A549 treated with Mapracorat at 1 μM for 4 hours (cell line): ENCODE results near the gene TOPBP1. TPM values are rescaled to one million over a fixed set of nuclear protein-coding genes. Genes with fewer than 3 reads are reported as not detected.

Experiments
- total RNA-seq: library from RNA; stranded (reverse); fragments of 200-300 nt; extraction: Qiagen RNA extraction; gene quantifications from 5 replicates; pipeline ENCODE4 v1.2.3, GENCODE V29; 2022

The TOPBP1 gene
- total RNA-seq = 19.3 to 24.9 TPM (median 23.5 TPM) in 5 replicates

DNA sequence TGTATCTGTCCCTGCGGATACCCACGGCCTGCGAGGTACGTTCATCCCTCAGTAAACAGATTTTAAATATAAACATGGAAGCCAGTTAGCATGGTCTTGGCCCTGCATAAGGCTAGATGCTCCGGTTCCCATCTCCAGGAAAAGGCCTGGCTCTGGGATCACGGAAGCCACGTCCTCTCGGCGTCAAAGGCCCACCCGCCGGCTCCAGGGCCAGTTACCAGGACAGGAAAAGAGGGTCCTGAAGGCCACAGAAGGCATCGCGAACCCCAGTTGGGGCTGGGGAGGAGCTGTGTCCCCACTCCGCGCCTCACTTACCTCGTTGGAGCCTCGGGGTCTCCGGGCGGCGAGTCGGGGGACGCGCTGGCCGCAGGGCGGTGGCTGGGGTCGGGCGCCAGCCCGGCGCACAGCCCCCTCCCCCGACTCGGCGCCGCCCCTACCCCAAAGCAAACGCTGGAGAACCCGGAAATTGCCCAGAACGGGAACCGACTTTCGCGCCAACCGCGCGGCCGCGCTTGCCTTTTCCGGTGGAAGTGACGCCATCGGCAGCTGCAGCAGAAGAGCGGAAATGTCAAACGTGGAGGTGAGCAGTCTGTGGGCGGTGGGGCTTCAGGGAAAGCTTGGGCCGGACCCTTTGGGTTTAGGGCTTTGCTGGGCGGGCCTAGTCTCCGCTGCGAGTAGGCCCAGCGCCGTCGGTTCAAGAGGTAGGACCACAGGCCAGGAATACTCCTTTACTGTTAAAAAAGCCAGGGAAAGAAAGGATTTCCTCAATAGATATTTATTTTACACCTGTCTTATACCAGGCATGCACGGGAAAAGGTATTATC lies at the start of gene TOPBP1:
Gene TOPBP1, minus strand, starts transcription at position 488 of the 824 bp plus-strand sequence. CDS start 814 bp downstream, outside the sequence.

DNA sequence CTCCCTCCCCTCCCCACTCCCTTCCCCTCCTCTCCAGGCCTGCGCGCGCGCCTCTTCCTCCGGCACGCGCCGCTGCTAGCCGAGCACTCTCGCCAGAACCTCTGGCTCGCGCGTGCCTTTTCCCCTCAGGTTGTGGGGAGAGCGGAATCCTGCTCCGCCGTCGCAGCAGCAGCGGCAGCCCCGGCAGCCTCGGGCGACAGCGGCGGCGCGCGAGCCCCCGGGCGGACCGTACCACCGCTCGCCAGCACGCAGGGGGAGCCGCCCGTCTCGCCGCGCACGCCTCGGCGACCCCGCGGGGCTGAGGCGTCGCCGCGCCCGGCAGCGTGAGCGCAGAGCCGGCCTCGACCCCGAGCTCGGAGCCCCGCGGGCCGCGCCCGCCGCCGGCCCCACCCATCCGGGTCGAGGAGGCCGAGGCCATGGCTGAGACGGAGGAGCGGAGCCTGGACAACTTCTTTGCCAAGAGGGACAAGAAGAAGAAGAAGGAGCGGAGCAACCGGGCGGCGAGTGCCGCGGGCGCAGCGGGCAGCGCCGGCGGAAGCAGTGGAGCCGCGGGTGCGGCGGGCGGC lies 88.0 kb downstream of the TOPBP1 start, which contains the start of gene CDV3:
Gene CDV3, plus strand, starts transcription at position 58 of the 566 bp plus-strand sequence. Its CDS starts 359 bp downstream, at position 417.

Other genes with a start within 250 kb of the TOPBP1 start
- gene CDV3, start 88.3 kb downstream of the TOPBP1 start, total RNA-seq = 107 to 130 TPM (median 116 TPM) in 5 replicates
- gene TF, start 84.5 kb upstream of the TOPBP1 start, total RNA-seq = 0.34 to 1.5 TPM (median 0.66 TPM) in 5 replicates
- gene SRPRB, start 143.9 kb upstream of the TOPBP1 start, total RNA-seq = 53.9 to 60.3 TPM (median 57.7 TPM) in 5 replicates
- gene RAB6B, start 233.9 kb upstream of the TOPBP1 start, total RNA-seq = 1.7 to 2.4 TPM (median 2.3 TPM) in 5 replicates